ENCODE measurements around the gene RNF31. TPM values are rescaled to one million over a fixed set of nuclear protein-coding genes. Genes with fewer than 3 reads are reported as not detected.

Gene RNF31
- total and polyA plus RNA-seq, 2 donors (not counting 1 experiment from before 2014, with no cell fraction given): 69.8 to 103 TPM

DNA sequence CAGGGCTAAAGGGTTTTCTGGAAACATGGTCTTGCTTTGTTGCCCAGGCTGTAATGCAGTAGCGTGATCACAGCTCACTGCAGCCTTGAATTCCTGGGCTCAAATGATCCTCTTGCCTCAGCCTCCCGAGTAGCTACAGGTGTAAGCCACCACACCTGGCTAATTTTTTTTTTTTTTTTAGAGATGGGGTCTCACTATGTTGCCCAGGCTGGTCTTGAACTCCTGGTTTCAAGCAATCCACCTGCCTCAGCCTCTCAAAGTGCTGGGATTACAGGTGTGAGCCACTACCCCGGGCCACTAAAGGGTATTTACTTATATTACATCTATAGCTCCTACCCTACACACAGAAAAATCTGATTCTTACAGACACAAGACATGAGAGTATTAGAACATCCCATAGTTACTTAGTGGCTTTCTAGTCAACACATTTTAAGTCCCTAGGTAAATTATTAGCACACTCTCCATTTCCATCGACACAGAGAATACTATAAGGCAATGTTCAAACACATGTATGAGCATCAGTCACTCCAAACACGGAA, 38.9 kb upstream of the RNF31 start:
- Histone ChIP-seq H3K9ac (ENCODE audit: low read length) (no peak overlapping the region), H3K9me3 (ENCODE audit: control extremely low read depth in 1 of 3, control insufficient read depth in 2 of 3, insufficient read depth in 1 of 3, low read length in 2 of 3) (no peaks in the 10 kb centered on the region), H3K79me2 (ENCODE audit: control insufficient read depth, insufficient read depth, low read length) (peaks cover 29% of the 10 kb centered on the region), H3K27ac (ENCODE audit: low read length in 2 of 2) (peak overlapping the region; percentile 44 to 68), H3K4me1 (ENCODE audit: control insufficient read depth in 2 of 2, insufficient read depth in 2 of 2, low read length in 2 of 2) (peaks cover 10 to 13% of the 10 kb centered on the region in 2 donors), H3K36me3 (replicated peaks in 1 of 2; ENCODE audit: control extremely low read depth in 1 of 2, control insufficient read depth in 1 of 2, extremely low read depth in 1 of 2, insufficient read depth in 2 of 2, low read length in 1 of 2) (peaks cover 0 to 12% of the 10 kb centered on the region in 2 experiments), H3K27me3 (replicated peaks in 1 of 4; ENCODE audit: control extremely low read depth in 1 of 4, control insufficient read depth in 3 of 4, insufficient read depth in 4 of 4, low read length in 3 of 4) (no peaks in the 10 kb centered on the region), H2AFZ (ENCODE audit: insufficient read depth, low read depth, low read length, poor library complexity, severe bottlenecking) (peak overlapping the region; percentile 54), H3K4me2 (replicated peaks; ENCODE audit: low read depth, low read length, poor library complexity, severe bottlenecking) (peak overlapping the region; percentile 16), H3K4me3 (ENCODE audit: control extremely low read depth in 1 of 5, extremely low read depth in 1 of 5, insufficient read depth in 1 of 5, low read depth in 2 of 5, low read length in 4 of 5) (no peak overlapping the region), H4K20me1 (ENCODE audit: control insufficient read depth, insufficient read depth, low read length, poor library complexity, severe bottlenecking) (no peaks in the 10 kb centered on the region)
- Mint-ChIP-seq H3K27me3 (no peaks in the 10 kb centered on the region), H3K9me3 (ENCODE audit: insufficient read depth) (no peaks in the 10 kb centered on the region), H3K27ac (peak overlapping the region; percentile 95), H3K4me1 (peaks cover 11% of the 10 kb centered on the region), H3K4me3 (no peak overlapping the region)
- intact Hi-C loops (cut with micrococcal nuclease): loop anchor here (1.0 to 10.0 kb wide), 4 partner anchors 14 to 124 kb away; partner anchors contain the start of genes DHRS4L2, IRF9 and PCK2
- no peak for TF ChIP-seq EZH2 (IDR thresholded peaks at IDR 0.05; ENCODE audit: borderline replicate concordance, insufficient read depth, low read depth, low read length, poor library complexity, severe bottlenecking)
- TF ChIP-seq, protein P1, sequence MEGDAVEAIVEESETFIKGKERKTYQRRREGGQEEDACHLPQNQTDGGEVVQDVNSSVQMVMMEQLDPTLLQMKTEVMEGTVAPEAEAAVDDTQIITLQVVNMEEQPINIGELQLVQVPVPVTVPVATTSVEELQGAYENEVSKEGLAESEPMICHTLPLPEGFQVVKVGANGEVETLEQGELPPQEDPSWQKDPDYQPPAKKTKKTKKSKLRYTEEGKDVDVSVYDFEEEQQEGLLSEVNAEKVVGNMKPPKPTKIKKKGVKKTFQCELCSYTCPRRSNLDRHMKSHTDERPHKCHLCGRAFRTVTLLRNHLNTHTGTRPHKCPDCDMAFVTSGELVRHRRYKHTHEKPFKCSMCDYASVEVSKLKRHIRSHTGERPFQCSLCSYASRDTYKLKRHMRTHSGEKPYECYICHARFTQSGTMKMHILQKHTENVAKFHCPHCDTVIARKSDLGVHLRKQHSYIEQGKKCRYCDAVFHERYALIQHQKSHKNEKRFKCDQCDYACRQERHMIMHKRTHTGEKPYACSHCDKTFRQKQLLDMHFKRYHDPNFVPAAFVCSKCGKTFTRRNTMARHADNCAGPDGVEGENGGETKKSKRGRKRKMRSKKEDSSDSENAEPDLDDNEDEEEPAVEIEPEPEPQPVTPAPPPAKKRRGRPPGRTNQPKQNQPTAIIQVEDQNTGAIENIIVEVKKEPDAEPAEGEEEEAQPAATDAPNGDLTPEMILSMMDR (IDR thresholded peaks at IDR 0.05): no peak
- DNase-seq: no peak
- ChIA-PET CTCF (interaction anchor here (0.6 to 11.7 kb wide), 45 partner anchors 8 to 630 kb away, joined by 3 to 292 read pairs (median 5); partner anchors contain the start of genes CARMIL3, CPNE6, IRF9 and PCK2), POLR2A (interaction anchor here (0.6 to 4.1 kb wide), 5 partner anchors 14 to 122 kb away, joined by 3 to 23 read pairs (median 4); partner anchors contain the start of genes IRF9 and PCK2)
- peak; percentile 14 for ATAC-seq (ENCODE audit: low read depth)
- WGBS (ENCODE audit: insufficient coverage): 100% methylated on average over 1 of the region's 5 CpGs

DNA sequence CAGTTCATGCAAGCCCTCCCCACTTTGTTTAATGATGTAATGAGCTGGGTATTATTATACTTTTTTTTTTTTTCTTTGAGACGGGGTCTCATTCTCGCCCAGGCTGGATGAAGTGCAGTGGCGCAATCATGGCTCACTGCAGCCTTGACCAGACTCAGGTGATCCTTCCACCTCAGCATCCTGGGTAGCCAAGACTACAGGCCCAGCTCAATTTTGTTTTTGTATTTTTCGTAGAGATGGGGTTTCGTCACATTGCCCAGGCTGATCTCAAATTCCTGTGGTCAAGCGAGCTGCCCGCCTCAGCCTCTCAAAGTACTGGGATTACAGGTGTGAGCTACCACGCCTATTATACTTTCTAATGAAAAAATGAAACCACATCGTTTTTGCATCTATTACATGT, 37.2 kb upstream of the RNF31 start:
- Mint-ChIP-seq H3K9me3 (ENCODE audit: insufficient read depth) (no peaks in the 10 kb centered on the region), H3K4me1 (peaks cover 14% of the 10 kb centered on the region), H3K4me3 (no peak overlapping the region), H3K27ac (no peak overlapping the region), H3K27me3 (no peaks in the 10 kb centered on the region)
- H2AFZ ChIP-seq (ENCODE audit: insufficient read depth, low read depth, low read length, poor library complexity, severe bottlenecking): no peak overlapping the region
- ChIA-PET CTCF (interaction anchor here (0.7 to 11.7 kb wide), 28 partner anchors 9 to 478 kb away, joined by 3 to 292 read pairs (median 5); partner anchors contain the start of genes CARMIL3, DHRS1, IRF9 and NOP9), POLR2A (interaction anchor here (0.7 to 4.1 kb wide), 3 partner anchors 15 to 26 kb away, joined by 3 to 23 read pairs (median 3); partner anchors contain the start of genes PCK2 and PSME1)
- no peaks in the 10 kb centered on the region for H3K9me3 ChIP-seq (ENCODE audit: control extremely low read depth in 1 of 3, control insufficient read depth in 2 of 3, insufficient read depth in 1 of 3, low read length in 2 of 3)
- peaks cover 11 to 17% of the 10 kb centered on the region in 2 donors for H3K4me1 ChIP-seq (ENCODE audit: control insufficient read depth in 2 of 2, insufficient read depth in 2 of 2, low read length in 2 of 2)
- no peak for ATAC-seq (ENCODE audit: low read depth)
- no peaks in the 10 kb centered on the region for H3K27me3 ChIP-seq (replicated peaks in 1 of 4; ENCODE audit: control extremely low read depth in 1 of 4, control insufficient read depth in 3 of 4, insufficient read depth in 4 of 4, low read length in 3 of 4)
- no peak overlapping the region for H3K27ac ChIP-seq (ENCODE audit: low read length in 2 of 2)
- no peaks in the 10 kb centered on the region for H3K36me3 ChIP-seq (replicated peaks in 1 of 2; ENCODE audit: control extremely low read depth in 1 of 2, control insufficient read depth in 1 of 2, extremely low read depth in 1 of 2, insufficient read depth in 2 of 2, low read length in 1 of 2)
- 96% methylated on average over 6 of the region's 9 CpGs for WGBS (ENCODE audit: insufficient coverage)
- H4K20me1 ChIP-seq (ENCODE audit: control insufficient read depth, insufficient read depth, low read length, poor library complexity, severe bottlenecking): no peaks in the 10 kb centered on the region
- no peak overlapping the region for H3K9ac ChIP-seq (ENCODE audit: low read length)
- no peak for DNase-seq
- H3K79me2 ChIP-seq (ENCODE audit: control insufficient read depth, insufficient read depth, low read length): peaks cover 28% of the 10 kb centered on the region
- TF ChIP-seq, protein P1 (IDR thresholded peaks at IDR 0.05): no peak
- TF ChIP-seq EZH2 (IDR thresholded peaks at IDR 0.05; ENCODE audit: borderline replicate concordance, insufficient read depth, low read depth, low read length, poor library complexity, severe bottlenecking): no peak
- no peak overlapping the region for H3K4me2 ChIP-seq (replicated peaks; ENCODE audit: low read depth, low read length, poor library complexity, severe bottlenecking)
- intact Hi-C loops (cut with micrococcal nuclease): loop anchor here (10.0 kb wide), 1 partner anchor 555 kb away; the partner anchor contains the start of genes THTPA and ZFHX2
- no peak overlapping the region for H3K4me3 ChIP-seq (ENCODE audit: control extremely low read depth in 1 of 5, extremely low read depth in 1 of 5, insufficient read depth in 1 of 5, low read depth in 2 of 5, low read length in 4 of 5)
